GM18508 (cell line): ENCODE results near the gene CNIH2.
"Not testable (repeated sequence)": the region's sequence is repeated elsewhere in the genome, so short reads cannot be mapped to it uniquely, and the experiment has no call there.

Experiments used
- ATAC-seq: cut with Tn5 transposase; IDR thresholded peaks from one replicate; pipeline ENCODE4 v1.9.1; 2021; ENCODE audit warnings: moderate number of reproducible peaks; ENCODE audit not compliant: insufficient read depth, unreplicated experiment

CNIH2 gene

DNA sequence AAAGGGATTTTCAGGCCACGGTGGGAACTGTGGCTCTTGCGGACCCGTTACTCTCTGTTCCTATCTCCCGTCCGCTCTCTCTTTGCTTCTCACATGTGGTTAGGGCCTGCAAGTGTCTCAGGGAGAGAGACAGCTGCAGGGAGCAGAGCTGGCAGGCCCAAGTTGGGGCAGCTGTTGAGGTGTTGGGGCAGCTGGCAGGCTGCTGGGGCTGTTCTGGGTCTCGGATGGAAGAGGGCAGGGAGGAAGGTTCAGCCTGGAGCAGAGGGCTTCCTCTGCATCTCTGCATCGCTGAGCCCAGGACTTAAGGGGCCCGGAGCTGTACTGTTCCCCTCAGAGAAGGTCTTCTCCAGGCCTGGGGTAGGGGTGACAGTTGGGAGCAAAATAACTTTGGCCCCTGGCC lies 2.6 kb upstream of the CNIH2 start:
- no peak for ATAC-seq

DNA sequence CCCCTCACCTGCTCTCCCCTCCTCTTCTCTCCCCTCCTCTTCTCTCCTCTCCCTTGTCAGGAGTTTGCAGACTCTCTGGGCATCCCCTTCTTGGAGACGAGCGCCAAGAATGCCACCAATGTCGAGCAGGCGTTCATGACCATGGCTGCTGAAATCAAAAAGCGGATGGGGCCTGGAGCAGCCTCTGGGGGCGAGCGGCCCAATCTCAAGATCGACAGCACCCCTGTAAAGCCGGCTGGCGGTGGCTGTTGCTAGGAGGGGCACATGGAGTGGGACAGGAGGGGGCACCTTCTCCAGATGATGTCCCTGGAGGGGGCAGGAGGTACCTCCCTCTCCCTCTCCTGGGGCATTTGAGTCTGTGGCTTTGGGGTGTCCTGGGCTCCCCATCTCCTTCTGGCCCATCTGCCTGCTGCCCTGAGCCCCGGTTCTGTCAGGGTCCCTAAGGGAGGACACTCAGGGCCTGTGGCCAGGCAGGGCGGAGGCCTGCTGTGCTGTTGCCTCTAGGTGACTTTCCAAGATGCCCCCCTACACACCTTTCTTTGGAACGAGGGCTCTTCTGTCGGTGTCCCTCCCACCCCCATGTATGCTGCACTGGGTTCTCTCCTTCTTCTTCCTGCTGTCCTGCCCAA lies 1.9 kb upstream of the CNIH2 start:
- ATAC-seq: no peak

DNA sequence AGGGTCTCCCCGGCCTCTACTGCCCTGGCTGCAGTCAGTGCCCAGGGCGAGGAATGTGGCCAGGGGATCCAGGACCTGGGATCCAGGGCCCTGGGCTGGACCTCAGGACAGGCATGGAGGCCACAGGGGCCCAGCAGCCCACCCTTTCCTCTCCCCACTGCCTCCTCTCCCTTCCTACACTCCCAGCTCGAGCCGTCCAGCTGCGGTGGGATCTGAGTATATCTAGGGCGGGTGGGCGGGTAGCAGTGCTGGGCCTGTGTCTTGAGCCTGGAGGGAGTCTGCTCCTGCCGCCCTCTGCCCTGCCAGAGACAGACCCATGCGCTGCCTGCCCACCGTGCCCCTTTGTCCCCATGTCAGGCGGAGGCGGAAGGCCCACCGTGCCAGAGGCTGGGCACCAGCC lies 1.4 kb upstream of the CNIH2 start:
- ATAC-seq: not testable (repeated sequence)

DNA sequence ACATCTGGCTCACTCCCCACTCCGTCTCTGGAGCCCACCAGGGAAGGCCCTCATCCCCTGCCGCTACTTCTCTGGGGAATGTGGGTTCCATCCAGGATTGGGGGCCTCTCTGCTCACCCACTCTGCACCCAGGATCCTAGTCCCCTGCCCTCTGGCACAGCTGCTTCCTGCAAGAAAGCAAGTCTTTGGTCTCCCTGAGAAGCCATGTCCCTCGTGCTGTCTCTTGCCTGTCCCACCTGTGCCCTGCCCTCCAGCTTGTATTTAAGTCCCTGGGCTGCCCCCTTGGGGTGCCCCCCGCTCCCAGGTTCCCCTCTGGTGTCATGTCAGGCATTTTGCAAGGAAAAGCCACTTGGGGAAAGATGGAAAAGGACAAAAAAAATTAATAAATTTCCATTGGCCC lies 911 bp upstream of the CNIH2 start:
- not testable (repeated sequence) for ATAC-seq

DNA sequence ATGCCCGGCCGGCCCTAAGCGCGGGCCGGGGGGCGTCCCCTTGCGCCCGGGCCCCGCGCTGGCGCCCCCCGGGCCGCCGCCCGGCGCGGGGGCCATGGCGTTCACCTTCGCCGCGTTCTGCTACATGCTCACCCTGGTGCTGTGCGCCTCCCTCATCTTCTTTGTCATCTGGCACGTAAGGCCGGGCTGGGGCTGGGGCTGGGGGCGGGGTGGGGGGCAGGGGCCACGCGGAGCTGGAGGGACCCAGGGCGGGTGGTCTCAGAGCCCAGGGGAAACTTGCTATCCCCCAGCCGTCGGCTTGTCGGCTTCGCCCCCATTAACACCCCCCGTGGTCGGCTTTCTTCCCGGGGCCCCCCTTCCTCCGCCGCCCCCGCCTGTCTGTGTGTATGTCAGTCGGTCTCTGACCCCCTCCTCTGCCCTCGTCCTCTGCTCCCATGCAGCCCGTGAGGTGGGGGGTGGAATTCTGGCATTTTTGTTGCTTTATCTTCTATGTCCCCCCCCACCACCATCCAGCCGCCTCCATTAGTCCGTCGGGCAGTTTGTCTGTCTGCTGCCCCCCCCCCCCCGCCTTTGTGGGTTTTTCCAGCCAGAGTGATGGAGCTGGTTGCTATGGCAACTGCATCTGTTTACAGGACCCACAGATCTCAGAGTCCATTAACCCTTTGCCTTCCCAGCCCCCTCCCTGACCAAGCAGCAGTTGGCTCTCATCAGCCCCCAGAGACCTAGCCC lies 552 bp downstream of the CNIH2 start:
- ATAC-seq: no peak

DNA sequence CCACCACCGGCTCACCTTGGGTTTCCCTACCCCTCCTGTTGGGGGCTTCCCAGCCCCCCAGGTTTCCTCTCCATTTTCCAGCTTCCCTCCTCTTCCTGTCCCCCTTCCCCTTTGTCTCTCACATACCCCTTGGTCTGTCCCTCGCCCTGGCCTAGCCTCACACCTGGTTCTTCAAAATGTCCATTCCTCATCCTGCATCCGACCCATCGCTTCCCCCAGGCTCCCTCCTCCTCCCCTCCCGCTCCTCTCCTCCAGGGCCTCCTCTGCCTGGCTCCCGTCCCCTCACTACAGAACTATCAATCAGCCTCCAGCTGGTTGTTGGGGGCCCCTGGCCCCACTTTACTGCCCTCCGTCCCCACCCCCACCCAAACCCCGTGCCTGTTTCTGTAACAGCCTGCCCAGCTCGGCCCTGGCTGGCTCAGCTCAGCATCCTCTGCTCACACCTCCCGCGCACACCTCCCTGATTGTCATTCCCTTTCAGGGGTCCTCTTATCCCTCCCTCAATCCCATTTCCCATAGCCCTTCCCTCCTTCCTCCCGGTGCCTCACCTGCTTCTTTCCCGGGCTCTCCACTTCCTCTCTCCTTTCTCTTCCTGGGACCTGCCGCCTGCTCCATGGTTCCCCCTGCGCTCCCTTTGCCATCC lies 1.2 kb downstream of the CNIH2 start:
- no peak for ATAC-seq

DNA sequence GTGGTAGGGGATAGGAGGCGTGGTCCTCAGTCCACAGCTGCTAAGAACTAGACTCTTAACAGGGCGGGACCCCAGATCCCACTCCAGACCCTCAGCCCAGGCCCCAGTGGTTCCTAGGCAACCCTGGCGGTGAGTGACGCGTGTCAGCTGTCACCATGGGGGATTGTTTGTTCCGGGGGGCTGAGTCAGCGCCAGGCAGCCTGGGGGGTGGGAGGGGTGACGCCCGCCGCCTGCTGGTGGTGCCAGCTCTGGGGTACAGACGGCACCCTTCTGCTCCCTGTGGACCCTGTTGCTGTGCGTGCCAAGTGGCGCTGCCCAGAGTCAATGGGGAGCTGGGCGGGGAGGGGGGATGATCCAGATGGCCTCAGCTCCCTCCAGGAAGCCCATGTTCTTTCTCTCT lies 2.5 kb downstream of the CNIH2 start:
- ATAC-seq: no peak

DNA sequence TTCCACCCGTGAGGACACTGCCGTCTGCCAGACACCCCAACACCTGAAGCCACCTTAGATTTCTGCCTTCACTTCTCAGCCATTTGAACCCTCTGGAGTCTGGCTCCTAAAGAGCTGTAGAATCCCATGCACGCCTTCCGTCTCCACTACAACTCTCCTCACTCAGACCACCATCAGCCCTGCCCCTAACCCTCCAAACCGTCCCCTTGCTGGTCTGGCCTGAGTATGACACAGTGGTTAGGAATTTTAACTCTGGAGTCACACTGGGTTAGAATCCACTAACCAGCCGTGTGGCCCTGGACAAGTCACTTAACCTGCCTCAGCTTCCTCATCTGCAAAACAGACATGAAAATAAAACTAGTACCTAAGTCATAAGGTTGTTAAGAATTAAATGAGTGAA lies 3.0 kb downstream of the CNIH2 start:
- no peak for ATAC-seq

DNA sequence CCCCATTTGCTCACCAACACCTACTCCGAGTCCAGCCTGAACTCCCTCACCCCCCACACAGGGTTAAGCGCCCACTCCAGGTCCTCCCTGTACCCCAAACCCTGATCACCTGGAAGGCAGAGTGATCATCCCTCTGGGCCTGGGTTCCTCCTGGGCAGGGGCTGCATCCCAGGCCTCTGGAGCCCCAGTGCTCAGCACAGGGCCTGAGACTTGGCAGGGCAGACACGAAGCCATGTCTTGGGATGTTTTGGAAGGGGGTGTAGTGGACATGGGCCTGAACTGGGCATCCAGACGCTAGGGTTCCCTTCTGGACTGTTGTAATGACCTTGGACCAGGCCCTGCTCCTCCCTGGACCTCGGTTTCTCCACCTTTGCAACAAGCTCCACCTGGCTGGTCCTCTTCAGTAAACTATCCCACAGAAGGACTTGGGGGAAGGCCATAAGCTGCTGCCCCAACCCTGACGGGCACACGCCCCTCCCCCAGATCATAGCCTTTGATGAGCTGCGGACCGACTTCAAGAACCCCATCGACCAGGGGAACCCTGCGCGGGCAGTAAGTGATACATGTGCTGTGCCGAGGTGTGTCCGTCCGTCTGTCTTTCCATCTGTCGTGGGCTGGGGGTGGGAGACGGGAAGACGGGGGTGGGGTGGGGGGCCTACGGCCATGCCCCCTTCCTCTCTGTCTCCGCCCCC lies 3.9 kb downstream of the CNIH2 start:
- ATAC-seq: no peak

DNA sequence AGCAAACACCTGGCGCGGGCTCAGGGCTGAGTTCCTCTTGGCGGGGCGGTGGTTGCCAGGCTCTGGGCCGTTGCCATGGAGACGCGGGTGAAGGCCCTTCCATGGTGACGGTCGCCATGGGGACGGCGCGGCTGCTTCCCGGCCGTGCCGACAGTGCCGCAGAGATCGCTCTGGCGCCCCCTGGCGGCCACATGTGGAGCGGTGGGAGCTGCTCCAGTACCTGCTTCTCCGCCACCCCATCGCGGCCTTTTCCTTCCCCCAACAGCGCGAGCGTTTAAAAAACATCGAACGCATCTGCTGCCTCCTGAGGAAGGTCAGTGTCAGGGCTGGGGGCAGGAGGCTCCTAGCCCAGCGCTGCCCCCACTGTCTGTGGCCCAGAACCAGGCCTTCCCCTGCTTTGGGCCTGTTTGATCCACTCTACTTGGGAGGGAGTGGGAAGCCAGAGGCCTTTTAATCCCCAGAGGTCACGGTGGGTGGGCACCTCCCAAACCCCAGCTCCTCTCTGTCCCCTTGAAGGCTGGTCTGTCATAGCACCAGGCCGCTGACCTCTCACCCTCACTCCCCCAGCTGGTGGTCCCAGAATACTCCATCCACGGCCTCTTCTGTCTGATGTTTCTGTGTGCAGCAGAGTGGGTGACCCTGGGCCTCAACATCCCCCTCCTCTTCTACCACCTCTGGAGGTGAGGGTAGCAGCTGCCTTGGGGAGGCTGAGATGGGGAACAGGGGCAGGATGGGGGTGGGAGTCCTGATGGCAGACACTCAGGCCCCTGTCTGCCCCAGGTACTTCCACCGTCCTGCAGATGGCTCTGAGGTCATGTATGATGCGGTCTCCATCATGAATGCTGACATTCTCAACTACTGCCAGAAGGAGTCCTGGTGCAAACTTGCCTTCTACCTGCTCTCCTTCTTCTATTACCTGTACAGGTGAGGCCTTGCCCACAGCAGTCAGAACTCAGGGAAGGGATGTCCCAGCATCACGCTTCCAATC lies 4.8 kb downstream of the CNIH2 start:
- no peak for ATAC-seq

DNA sequence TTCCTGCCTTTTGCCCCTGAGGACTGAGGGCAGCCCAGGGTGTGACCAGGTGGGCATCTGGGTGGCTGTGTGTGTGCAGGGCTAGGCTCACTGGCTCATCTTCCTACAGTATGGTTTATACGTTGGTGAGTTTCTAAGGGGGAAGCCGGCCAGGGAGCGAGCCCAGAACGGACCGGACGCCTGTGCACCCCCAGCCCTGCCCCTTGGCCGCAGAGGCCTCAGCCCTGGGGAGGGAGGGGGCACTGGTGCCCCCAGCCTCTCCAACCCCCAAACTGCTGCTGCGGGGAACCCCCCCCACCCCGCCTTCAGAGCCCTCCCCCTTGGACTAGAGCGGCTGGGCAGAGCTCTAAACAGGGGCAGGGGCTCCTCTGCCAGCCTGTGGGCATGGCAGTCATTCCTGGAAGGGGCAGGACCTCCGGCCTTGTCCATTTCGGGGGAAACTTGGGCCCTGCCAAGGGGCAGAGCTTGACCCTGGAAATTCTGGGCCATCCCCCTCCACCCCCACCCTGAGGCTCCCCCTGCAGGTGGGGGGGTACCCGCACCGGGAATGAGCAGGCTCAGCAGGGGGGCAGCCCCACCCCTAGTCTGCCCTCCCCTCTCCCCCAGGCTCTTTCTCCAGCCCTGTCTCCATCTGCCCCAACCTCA lies 5.6 kb downstream of the CNIH2 start:
- ATAC-seq: no peak

DNA sequence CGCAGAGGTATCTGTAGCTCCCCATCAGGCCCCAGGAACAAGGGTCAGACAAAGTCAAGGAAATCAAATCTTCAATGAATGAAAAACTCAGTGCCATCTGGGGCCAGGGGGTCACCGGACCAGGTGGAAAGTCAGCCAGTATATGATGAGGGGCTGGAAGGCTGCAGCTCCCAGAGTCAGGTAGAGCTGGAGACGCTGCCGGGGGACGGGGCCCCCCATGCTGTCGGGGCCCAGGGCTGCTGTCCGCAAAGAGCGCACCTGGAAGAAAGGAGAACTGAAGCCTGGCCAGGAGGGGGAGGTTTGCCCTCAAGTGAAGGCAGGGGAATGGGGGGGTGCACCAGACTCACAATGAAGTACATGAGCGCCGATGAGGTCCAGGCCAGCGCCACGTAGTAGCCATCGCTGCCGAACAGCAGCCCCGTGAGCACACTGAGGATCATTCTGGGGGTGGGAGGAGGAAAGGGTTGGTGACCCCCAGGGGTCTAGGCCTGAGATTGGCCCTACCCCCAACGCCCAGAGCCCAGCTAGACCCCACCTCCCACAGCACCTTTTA lies 6.6 kb downstream of the CNIH2 start:
- no peak for ATAC-seq

DNA sequence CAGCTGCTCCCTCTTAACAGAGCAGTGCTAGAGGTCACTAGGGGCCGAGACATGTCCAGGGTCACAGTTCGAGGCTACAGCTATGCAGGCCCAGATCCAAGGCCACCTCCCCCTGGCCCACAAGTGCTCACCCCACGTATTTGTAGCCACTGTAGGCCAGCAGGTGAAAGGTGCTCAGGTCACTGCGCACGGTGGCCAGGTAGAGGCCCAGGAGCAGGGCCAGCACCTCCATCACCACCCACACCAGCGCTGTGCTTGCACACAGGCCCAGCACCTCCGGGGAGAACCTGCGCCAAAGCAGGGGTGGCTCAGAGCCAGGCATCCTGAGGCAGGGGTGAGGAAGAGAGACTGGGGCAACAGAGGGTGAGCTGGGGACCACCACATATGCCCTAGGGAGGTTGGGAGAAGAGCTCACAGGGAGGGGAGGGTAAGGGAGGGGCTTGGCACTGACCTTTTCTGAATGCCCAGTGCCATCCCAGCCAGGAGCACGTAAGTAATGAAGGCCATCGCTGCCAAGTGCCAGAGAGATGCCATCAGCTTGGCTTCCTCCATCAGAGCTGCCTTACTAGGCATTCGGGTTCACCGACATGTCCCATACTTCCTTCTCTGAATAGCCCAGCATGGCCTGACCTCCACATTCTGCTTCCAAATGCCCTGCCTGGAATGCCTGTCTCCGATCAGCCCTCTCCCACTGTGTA lies 7.4 kb downstream of the CNIH2 start:
- ATAC-seq: no peak

DNA sequence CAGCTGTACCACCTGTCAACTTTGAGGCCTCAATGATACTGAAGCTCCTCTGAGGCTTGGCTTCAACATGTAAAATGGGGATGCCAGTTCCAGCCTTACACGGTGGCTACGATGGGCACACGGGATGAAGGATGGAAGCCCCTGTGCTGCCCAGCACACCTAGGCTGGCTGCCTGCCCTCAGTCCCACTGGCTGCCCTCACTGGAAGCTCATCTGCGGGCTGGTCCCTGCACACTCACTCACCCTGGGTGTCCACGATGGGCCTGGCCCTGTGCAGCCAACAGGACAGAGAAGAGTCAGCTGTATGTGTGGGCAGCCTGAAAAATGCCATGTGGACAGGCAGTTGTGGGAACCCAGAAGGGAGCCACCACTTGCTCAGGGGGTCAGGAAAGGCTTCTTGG lies 8.7 kb downstream of the CNIH2 start:
- ATAC-seq: no peak

DNA sequence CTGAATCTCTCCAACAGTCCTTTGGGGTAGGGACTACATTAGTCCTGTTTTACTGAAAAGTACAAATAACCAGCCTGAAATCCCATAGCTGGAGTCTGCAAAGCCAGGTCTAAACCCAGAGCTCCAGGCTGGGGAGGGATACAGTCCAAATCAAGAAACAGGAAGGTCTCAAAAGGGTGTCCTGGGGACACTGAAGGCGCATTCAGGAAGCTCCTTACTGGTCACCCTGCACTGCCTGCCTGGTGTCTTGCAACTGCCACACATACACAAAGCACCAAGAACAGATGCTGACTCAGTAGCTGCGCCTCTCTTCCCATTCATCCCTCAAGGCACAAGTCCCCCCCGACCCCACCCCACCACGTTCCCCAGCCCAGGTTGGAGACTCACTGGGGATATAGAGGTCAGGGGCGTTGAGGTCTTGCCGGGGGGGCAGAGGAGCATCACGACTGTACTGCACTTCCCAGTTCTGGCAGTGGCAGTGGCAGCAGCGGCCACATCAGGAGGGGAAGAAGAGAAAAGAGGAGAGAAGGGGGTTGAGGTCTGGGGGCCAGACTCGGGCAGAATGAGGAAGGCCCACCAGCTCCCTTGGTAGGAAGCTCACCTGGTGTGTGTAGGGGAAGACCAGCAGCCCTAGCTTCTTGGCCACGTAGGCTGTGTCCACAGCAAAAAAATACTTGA lies 9.4 kb downstream of the CNIH2 start:
- ATAC-seq: no peak

DNA sequence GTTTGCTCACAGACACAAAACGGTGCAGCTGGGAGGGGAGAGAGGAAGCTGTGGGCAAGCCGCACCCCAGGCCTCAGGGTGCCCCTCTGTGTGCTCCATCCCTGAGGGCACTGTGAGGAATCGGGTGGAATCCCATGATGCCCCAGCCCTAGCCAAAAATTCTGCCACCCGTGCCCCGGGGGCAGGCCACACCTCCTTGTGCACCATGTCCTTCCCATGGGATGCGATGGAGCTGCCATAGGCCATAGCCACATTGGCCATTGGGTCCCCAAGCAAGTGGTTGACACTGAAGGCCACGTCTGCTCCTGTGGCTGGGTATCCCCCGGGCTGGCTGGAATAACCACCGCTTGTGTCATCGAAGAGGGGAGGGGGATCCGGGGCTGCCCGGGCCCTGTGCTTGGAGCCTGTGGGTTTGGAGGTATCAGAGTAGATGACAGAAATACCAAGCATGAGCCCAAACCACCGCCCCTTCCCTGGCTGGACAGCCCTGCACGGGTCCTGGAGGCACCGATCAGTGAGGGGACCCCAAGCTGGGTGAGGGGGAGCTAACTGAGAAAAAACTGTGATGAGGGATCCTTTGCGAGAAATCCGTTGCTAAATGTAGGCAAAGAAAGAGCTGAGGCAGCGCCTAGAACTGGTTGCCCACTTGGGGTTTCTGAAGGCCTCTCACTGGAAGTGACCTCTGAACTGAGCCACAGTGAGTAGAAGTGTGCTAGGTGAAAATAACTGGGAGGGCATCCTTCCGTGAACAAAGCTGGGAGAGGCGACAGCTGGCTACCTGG lies 10.1 kb downstream of the CNIH2 start:
- ATAC-seq: no peak
